ENCODE measurements around the gene LRP10.

DNA sequence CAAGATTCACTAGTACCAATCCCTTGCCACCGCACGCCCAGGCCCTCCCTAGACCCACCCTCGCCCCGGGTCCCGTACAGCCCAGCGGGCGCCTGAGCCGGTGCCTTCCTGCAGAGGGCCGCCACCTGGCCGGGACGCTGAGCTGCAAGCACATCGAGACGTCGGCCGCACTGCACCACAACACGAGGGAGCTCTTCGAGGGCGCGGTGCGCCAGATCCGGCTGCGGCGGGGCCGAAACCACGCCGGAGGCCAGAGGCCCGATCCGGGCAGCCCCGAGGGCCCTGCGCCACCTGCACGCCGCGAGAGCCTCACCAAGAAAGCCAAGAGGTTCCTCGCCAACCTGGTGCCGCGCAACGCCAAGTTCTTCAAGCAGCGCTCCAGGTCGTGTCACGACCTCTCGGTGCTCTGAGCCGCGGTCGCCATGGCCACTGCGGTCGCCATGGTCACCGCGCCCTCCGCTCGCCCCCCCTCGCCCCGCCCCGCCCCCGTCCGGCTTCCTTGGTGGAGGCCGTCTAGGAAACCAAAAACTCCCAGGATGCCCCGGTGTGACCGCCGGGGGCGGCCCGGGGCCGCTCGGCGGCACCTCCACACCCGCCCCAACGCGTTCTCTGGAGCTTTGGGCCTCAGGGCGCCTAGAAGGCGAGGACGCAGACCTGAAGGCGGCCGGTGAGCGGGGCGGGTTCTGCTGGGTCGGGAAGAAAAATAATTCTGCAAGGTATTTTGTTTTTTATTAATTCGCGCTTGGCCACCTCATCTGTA is 15.1 kb downstream of the LRP10 start:
- TF ChIP-seq POLR2AphosphoS5 (IDR thresholded peaks at IDR 0.05) = no peak
- TF ChIP-seq, protein P1, sequence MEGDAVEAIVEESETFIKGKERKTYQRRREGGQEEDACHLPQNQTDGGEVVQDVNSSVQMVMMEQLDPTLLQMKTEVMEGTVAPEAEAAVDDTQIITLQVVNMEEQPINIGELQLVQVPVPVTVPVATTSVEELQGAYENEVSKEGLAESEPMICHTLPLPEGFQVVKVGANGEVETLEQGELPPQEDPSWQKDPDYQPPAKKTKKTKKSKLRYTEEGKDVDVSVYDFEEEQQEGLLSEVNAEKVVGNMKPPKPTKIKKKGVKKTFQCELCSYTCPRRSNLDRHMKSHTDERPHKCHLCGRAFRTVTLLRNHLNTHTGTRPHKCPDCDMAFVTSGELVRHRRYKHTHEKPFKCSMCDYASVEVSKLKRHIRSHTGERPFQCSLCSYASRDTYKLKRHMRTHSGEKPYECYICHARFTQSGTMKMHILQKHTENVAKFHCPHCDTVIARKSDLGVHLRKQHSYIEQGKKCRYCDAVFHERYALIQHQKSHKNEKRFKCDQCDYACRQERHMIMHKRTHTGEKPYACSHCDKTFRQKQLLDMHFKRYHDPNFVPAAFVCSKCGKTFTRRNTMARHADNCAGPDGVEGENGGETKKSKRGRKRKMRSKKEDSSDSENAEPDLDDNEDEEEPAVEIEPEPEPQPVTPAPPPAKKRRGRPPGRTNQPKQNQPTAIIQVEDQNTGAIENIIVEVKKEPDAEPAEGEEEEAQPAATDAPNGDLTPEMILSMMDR (IDR thresholded peaks at IDR 0.05) = no peak
- no peak for TF ChIP-seq POLR2A (IDR thresholded peaks at IDR 0.05)
